CMK (cell line): ENCODE data around the gene DCTN3.

ENCODE experiments used
- DNase-seq: peaks from one replicate; pipeline ENCODE4 v3.0.0-alpha.2; 2010; ENCODE audit warnings: low read depth

Gene DCTN3

GRCh38 chr9:34573599-34574325 is 46.5 kb downstream of the DCTN3 start:
- no peak for DNase-seq

- DNase-seq: no peak
These were observed 47.7 kb downstream of the DCTN3 start for GRCh38 chr9:34572628-34573027.

GRCh38 chr9:34572092-34572491 is 48.2 kb downstream of the DCTN3 start:
- DNase-seq: no peak

GRCh38 chr9:34571481-34571810 is 48.8 kb downstream of the DCTN3 start:
- no peak for DNase-seq

- DNase-seq: no peak
These were observed 49.4 kb downstream of the DCTN3 start for GRCh38 chr9:34570809-34571480.

GRCh38 chr9:34570376-34570775 is 49.9 kb downstream of the DCTN3 start:
- DNase-seq: no peak

- DNase-seq: no peak
These were observed 51.5 kb downstream of the DCTN3 start for GRCh38 chr9:34568774-34569173.

- DNase-seq: no peak
These were observed 52.2 kb downstream of the DCTN3 start for GRCh38 chr9:34568133-34568532.

GRCh38 chr9:34566972-34567371 is 53.3 kb downstream of the DCTN3 start:
- no peak for DNase-seq

GRCh38 chr9:34566322-34566721 is 54.0 kb downstream of the DCTN3 start:
- DNase-seq: no peak

GRCh38 chr9:34565856-34566255 is 54.4 kb downstream of the DCTN3 start:
- DNase-seq: no peak

- no peak for DNase-seq
These were observed 55.7 kb downstream of the DCTN3 start for GRCh38 chr9:34564617-34565016.
